ENCODE measurements around the gene SNX25. TPM values are rescaled to one million over a fixed set of nuclear protein-coding genes. Genes with fewer than 3 reads are reported as not detected.
"Not testable (repeated sequence)": the region's sequence is repeated elsewhere in the genome, so short reads cannot be mapped to it uniquely, and the experiment has no call there.

SNX25 gene
- total RNA-seq, 1 donor from 2014 or later, result 17.3 TPM

DNA sequence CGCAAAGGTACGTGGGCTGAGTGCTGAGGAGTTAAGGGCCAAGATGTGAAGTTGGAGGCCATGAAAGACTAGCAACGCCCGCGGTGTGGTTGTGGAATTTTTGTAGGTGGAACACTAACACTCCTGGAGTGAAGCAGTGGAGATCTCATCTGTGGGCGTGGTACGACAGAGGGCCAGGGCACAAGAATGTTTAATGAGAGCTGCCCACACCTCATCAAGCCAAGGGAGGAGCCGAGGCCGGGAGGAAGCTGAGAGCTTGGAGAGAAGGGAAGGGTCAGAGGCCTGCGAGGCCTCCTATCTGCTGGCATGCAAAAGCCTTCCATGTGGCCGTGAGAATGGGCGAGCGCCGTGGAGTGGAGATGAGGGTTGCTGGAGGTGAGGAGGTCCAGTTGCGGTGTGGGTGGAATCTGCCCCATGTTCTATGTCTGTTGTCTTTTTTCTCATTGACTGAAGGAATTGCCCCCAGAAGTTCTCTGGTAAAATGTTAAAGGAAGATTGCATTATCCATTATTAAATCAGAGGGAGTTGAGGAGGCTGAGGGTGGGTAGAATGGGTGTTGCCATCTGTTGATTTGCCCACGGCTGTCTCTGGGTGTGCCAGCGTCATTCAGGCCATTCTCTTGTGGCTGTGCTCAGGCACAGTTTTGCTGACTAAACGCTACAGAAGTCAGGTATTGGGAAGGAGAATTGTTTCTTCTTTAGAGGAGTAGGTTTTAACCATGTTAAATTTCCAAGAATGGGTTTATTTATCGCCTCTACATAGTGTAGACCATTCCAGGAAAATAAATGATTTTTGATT lies 19.8 kb downstream of the SNX25 start:
- DNase-seq (ENCODE audit: extremely low read depth, low read depth, low spot score), result no peak

DNA sequence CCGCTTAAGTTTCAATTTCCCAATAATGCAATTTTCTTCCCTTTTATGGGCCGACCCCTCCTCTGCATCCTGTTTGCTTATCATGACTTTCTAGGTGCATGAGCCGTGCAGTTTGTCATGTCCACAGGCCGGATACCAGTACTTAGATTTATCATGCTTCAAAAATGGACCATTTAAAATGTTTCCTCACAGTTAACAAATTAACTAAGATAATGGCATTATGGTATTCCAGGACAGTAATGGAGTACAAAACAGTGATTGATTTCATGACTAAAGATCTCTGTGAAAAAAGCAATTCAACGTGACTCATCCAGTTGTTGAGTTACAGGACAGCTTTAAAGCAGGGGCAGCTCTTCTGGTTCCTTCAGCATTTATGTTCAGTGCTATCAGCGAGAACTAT lies 23.0 kb downstream of the SNX25 start:
- no peak for DNase-seq (ENCODE audit: extremely low read depth, low read depth, low spot score)

DNA sequence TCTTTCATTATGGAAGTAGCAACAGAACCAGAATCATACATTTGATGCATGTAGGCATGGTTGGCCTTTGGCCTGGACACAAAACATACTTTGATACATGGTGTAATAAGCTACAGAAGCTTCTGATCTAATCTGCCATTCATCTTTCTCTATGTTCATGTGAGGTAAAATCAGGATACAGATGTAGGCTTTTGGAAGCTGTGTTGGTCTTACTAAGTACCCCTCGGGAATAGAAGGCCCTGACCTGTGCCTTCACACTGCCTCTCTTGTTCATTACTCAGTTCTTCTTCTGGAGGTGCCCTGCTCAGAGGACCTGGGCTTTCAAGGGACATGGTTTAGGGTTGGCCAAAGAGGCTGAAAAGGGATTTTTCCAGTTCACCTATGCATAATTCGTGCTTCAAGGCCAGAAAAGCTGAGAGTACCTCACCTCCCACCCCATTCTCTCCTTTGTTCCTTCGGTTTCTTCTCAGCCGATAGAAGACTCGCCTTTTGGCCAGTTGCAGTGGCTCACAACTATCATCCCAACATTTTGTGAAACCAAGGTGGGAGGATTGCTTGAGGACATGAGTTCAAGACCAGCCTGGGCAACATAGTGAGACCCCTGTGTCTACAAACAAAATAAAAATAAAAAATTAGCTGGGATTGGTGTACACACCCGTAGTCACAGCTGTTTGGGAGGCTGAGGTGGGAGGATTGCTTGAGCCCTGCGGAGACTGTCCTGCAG lies 25.9 kb downstream of the SNX25 start:
- DNase-seq (ENCODE audit: extremely low read depth, low read depth, low spot score), result no peak

DNA sequence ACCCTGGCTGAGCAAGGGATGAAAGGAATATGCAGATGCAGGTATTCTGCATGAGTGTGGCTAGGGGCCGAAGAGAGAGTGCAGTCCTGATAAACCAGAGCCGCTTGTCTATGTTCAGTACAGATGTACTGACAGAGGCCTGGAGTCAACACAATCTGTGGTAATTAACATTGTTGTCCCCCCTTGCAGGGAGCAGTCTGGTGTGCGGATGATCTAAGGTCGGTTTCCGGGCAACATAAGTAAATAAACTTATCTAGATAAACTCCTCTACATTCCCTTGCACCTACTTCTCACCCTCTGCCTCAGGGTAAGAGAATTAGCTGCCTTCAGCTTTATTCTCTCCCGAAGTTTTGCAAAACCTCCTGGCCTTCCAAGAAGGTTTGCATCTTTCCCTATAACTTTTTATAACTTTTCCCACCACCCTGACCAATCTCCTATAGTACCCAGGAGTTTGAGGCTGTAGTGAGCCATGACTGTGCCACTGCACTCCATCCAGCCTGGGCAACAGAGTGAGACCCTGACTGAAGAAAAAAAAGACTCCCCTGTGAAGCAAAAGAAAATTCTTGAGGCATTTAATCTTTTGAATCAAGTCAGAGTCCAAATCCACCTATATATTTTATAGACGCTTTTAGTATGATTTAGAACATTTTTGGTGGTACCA lies 26.6 kb downstream of the SNX25 start:
- DNase-seq (ENCODE audit: extremely low read depth, low read depth, low spot score), result no peak

DNA sequence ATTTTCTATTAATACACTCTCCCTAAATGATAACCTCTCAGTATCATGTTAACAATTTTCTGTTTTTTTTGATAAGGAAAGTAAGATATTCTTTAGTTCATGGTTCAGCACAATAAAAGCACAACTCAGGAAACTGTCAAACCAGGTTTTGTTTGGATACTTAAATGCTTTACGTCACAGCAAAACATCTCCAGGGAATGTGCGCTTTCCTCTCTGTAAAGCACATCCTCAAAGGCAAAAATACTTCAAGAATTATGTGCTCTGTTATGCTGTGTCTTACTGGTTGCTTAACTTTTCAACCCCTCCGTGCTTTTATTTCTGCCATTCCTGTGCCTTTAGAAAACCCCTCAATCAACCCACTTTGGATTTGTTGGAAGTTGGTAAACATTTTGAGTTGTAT lies 27.8 kb downstream of the SNX25 start:
- no peak for DNase-seq (ENCODE audit: extremely low read depth, low read depth, low spot score)

DNA sequence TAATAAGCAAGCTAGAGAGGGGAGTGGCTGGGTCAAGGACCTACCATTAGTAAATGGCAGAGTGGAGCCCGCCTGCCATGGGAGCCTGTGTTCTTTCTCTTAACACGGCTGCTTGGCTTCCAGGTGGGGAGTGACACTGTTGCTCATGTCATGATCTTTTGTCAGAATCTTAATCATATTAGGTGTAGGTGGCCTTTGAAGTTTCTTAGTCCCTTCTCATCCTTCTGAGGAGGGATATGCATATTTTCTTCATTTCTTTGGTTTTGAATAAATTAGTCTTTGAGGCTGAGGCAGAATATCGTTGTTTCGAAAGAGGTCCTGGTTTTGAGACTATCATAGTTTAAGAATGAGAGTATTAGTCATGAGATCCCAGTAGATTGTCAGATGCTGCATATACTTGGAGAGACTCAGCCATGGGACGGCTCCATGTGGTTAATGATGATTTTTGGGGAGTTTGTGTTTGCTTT lies 28.9 kb downstream of the SNX25 start:
- no peak for DNase-seq (ENCODE audit: extremely low read depth, low read depth, low spot score)

DNA sequence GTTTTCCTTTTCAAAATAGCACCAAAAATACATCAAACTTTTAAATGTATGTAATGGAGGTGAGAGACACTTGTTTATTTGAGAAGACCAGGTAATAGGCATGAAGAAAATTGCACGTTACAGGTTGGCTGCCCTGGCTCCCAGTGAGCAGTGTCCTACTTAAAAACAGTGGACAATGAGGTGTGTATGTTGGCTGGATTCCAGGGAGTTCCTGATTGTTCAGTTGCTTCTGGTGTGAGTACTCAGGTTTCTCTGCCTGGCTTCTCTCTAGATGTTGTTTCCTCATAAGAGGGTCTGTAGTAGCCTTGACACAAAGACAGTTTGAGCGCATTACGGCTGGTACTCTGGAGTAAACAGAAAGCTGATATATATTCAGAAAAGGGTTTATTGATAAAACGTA lies 29.4 kb downstream of the SNX25 start:
- no peak for DNase-seq (ENCODE audit: extremely low read depth, low read depth, low spot score)

DNA sequence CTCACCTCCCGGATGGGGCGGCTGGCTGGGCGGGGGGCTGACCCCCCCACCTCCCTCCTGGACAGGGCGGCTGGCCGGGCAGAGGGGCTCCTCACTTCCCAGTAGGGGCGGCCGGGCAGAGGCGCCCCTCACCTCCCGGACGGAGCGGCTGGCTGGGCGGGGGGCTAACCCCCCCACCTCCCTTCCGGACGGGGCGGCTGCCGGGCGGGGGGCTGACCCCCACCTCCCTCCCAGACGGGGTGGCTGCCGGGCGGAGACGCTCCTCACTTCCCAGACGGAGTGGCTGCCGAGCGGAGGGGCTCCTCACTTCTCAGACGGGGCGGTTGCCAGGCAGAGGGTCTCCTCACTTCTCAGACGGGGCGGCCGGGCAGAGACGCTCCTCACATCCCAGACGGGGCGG lies 31.1 kb downstream of the SNX25 start:
- not testable (repeated sequence) for DNase-seq (ENCODE audit: extremely low read depth, low read depth, low spot score)

DNA sequence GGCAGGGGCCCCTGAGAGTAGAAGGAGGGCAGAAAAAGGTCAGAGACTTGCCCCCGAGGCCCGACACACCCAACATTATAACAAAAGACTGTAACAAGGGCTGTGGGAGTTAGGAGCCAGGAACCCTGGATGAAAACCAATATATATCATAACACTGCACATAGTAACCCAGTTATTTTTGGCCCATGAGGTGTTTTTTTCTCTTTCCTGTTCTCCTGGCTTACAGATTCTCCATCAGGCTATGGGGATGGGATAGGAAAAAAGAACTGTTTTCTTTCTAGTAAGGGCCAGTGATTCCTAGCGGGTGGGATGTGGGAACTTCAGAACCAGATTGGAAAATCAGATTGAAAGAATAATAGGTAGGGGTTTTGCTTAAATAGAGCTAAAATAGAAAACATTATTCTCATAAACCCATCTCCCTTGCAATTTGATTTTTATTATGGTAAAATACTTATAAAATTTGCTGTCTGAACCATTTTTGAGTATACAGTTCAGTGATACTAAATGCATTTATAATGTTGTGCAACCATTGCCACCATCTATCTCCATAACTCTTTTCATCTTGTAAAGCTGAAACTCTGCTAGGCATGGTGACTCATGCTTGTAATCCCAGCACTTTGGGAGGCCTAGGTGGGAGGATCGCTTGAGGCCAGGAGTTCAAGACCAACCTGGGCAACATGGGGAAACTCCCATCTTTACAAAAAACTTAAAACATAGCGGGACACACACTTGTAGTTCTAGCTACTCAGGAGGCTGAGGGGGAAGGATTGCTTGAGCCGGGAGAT lies 33.5 kb downstream of the SNX25 start:
- DNase-seq (ENCODE audit: extremely low read depth, low read depth, low spot score), result no peak

DNA sequence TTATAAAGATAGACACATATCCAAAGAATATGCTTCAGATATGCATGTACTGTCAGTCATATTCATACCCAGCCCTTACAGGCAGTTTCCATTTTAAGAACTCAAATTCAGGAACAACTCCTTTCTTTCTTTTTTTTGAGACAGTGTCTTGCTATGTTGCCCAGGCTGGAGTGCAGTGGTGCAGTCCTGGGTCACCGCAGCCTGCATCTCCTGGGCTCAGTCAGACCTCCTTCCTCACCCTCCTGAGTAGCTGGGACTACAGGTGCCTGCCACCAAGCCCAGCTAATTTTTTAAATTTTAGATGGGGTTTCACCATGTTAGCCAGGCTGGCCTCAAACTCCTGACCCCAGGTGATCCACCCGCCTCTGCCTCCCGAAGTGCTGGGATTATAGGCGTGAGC lies 34.5 kb downstream of the SNX25 start:
- DNase-seq (ENCODE audit: extremely low read depth, low read depth, low spot score), result no peak

DNA sequence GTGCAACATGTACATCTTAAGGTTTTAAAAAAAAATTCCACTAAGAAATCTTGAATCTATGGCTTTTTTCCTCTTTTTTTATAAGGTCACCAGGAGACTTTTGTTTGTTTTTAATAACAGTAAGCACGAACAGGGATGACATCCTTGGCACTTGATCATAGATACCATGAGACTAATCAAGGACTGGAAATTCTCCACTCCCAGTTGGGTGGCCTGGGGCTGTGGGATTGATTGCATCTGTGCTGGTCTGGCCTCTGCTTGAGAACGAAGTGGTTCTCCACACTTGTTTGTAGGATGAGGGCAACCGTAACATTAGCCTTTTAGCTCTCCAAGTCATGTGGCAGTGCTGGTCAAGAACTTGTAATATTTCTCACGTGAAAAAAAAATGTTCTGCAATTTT lies 35.4 kb downstream of the SNX25 start:
- no peak for DNase-seq (ENCODE audit: extremely low read depth, low read depth, low spot score)

DNA sequence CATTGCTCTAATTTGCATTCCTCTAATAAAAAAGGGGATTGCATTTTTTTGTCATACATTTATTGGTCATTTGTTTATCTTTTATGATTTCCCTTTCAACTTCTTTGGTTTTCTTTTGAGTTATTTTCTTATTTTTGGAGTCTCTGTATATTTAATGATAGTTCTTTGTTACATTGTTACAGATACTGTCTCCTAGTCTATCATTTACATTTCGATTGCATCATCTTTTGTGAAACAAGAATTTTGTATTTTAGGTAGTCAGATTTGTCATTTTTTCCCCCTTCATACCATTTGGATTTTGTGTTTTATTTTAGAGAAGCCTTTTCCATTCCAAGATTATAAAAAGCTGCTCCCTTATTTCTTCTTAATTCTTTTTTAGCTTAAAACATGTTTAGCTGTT lies 37.1 kb downstream of the SNX25 start:
- DNase-seq (ENCODE audit: extremely low read depth, low read depth, low spot score), result no peak

DNA sequence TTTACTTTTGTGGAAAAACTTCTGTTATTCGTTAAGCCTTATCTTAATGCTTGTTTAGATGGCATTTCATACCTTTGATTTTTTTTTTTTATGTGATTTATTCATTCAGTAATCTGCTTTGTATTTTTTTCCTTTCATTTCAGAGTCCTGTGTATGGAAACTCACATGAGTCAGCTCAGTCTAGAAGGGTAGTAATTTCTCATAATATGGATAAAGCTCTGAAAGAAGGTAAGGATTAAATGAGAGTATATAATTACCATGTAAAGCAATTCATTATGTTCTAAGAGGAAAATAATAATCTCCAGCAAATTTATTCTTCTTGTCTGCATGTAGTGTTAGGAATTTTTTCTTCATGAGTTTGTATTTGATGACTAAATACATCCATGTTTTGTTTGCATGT lies 37.8 kb downstream of the SNX25 start:
- no peak for DNase-seq (ENCODE audit: extremely low read depth, low read depth, low spot score)

DNA sequence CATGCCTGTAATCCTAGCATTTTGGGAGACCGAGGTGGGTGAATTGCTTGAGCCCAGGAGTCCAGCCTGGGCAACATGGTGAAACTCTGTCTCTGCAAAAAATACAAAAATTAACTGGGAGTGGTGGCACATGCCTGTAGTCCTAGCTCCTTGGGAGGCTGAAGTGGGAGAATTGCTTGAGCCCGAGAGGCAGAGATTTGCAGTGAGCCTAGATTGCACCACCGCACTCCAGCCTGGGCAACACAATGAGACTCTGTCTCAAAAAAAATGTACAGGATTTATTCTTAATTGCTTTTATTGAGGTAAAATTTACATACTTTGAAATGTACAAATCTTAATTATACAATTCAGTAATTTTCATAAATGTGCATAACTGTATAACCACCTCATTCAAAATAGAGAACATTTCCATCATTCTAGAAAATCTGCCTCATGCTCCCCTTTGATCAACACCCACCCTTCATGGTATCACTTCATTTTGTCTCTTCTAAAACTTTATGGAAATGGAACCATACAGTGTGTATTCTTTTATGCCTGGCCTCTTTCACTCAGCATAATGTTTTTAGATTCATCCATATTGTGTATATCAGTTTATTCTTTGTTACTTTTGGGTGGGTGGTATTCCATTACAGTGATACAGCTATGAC lies 39.1 kb downstream of the SNX25 start:
- no peak for DNase-seq (ENCODE audit: extremely low read depth, low read depth, low spot score)

DNA sequence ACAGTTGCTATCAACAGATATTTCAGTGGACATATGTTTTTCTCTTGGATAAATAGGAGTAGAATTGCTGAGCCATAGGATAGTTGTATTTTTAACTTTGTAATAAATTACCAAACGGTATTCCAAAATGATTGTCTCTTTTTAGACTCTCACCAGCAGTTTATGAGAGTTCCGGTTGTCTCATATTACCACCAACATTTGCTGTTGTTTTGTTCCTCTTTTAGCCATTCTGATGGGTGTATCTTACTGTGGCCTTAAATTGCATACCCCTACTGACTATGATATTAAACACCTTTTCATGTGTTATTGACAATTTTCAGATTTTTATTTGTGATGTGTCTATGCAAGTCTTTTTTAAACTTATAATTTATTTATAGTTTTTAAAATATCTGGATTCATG lies 39.7 kb downstream of the SNX25 start:
- no peak for DNase-seq (ENCODE audit: extremely low read depth, low read depth, low spot score)

DNA sequence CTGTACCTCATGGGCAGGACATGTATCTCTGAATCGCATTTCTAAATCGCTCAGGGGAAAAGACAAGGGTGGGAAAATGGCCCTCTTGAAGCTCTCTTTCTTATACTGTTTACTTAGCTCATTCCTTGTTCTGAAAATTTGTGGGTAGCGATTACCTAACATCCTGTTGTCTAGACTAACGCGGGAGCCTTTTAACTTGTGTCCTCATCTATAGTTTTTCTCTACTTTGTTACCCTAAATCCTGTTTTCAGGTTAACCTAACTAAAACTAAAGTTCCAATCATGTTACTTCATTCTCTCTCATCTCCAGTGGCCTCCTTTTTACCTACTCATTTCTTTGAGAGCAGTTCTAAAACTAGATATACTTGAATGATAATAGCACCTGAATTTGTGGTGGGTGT lies 45.0 kb downstream of the SNX25 start:
- DNase-seq (ENCODE audit: extremely low read depth, low read depth, low spot score), result no peak

DNA sequence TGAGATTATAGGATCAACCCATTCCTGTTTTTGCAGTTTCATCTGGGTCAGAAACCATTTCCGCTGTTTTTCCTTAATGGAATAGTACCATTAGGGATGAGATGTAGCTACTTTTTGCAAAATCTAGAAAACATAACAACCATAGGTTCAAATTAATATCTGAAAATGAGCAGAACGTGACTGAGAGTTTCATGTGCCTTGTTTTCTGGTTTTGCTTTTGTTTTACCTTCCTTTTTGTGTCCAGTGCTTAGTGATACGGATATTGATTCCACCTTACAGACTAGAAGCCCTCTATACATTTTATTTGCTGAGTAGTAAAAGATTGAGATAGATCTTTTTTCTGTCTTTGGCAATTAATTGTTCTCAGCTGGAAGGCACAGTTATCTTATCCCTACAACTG lies 46.5 kb downstream of the SNX25 start:
- DNase-seq (ENCODE audit: extremely low read depth, low read depth, low spot score), result no peak

DNA sequence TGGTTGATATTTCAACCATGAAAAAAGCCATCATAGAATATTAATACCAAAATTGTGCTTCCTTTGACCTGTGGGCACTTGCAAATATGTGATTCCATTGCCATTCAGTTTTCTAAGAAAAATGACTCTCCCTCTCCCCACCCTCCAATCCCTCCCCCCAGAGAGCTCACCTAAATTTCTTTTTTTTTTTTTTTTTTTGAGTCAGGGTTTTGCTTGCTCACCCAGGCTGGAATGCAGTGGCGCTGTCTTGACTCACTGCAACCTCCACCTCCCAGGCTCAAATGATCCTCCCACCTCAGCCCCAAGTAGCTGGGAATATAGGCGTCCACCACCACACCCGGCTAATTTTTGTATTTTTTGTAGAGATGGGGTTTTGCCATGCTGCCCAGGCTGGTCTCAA lies 47.0 kb downstream of the SNX25 start:
- no peak for DNase-seq (ENCODE audit: extremely low read depth, low read depth, low spot score)

DNA sequence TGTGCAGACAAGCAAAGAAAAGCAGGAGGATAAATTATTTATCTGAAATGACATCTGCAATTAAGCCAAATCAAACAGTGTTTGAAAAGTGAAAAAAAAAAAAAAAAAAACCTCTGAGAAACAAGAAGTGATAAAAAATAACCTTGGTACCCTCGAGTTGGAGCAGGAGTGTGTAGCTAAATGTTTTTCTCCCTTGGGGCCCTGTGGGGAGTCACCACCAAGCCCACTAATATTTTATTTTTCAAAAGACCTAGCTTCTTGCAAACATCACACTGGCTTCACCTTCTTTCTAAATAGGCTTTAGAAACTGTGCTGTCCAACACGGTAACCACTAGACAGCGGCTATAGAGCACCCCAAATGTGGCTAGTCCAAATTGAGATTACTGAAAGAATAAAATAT lies 47.7 kb downstream of the SNX25 start:
- no peak for DNase-seq (ENCODE audit: extremely low read depth, low read depth, low spot score)

DNA sequence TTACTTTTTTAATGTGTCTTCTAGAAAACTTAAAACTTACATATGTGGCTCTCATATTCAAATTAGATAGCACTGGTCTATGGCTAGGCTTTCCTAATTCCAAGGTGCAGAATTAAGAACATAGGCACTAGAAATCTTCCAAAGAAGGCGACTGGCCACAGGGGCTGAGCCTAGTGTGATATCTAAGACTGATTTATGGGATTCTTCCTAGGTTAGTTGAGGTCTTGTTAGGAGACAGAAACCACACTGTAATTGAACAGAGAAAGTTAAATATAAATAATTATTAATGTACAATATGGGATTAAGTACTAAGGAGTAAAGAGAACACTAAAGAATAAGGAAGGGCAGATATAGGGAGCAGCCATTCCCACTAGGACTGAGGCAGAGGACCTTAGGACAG lies 48.3 kb downstream of the SNX25 start:
- DNase-seq (ENCODE audit: extremely low read depth, low read depth, low spot score), result no peak

DNA sequence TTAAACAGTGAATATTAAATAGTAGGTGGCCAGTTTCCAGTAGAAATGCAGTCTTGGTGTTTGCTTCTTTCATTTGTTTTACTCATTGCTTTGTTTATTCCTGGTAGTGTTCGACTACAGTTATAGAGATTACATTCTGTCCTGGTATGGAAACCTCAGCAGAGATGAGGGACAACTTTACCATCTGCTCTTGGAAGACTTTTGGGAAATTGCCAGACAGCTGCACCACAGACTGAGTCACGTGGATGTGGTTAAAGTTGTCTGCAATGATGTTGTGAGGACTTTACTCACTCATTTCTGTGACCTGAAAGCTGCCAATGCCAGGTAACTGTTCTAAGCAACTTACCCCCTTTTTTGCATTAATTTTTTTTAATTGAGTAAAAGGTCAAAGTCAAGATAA lies 49.3 kb downstream of the SNX25 start:
- DNase-seq (ENCODE audit: extremely low read depth, low read depth, low spot score), result not testable (repeated sequence)
